Posterior cingulate gyrus (tissue), 11 donors: ENCODE results near the gene REM2.
"Not testable (repeated sequence)": the region's sequence is repeated elsewhere in the genome, so short reads cannot be mapped to it uniquely, and the experiment has no call there.

Experiments used
- DNase-seq, 10 donors: peaks; one replicate each; pipeline versions ENCODE4 v3.0.0 to v3.0.0-alpha.2; 2020 to 2021; ENCODE audit warnings: mixed read lengths in 3 of 10
- intact Hi-C: fragments of 100-400 bp; cut with DNase I; formaldehyde crosslinking; loops from one replicate; pipeline ENCODE4 v1.15.1; 2023

REM2 gene

GRCh38 chr14:22847661-22848341 is 35.2 kb upstream of the REM2 start:
- intact Hi-C loops = no loop called here
- DNase-seq = peak in 1 of 10 donors; percentile 58

DNA sequence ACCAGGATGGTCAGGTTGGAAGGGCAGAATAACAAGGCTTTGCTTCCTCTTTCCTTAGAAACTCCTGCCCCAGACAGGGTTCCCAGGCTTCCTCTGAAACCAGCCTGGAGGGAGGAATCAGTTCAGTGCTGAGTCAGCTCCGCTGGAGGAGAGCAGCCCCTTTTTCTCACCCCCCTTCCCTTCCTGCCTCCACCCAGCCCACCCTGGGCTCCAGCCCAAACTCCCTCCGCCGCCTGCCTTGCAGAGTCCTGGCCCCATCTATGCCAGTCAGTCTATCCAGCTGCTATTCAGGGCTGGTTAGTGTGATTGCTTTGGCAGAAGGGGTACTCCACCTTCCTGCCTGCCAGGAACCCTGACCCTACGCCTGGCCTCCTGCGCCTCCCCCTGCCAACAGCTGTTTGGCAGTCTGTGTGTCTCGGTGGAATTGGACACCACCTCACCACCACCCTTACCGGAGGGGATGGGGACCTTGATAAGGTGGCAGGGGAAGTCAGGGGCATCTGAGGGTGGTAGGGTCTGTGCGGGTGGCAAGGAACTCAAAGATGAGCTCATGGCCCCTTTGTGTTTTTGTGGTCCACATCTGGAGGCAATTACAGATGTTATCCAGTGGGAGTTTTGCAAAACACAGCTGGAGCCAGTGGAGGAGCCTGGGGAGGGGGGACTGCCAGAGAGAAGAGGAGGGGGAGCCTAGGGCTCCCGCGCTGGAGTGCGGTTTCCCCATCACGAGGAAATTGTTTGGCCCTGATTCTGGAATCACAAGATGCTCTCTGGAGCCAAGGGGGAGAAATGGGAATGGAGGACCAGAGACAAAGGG is 34.5 kb upstream of the REM2 start:
- DNase-seq = peak in 1 of 10 donors; percentile 77
- intact Hi-C loops = no loop called here

DNA sequence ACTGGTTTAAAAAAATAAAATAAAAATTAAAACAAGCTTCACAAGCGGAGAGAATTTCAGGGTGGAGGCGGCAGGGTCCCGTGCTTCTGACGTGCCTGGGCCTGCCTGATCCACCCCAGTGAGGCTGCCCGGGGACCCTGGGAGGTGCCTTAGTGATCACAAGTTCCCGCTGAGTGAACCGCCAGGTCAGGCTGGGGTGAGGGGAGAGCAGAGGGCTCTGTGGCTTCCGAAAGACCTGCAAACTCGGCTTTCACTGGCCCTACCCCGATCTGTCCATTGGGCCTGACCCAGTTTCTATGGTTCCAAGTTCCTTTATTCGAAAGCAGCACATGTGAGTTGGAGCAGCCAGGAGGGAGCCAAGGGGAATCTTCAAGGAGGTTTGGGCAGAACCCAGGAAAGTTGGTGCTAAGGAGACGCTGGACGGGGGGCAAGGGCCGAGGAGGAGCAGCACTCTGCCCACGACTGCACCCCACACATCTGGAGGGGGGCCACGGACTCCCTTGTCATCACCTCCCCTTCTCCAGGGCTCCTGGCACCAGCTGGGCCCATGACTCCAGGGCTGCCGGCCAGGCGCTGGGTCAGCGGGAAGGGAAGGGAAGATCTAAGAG is 33.7 kb upstream of the REM2 start:
- intact Hi-C loops = no loop called here
- peak in 2 of 10 donors; percentile 75 to 82 for DNase-seq

GRCh38 chr14:22850944-22851764 is 31.9 kb upstream of the REM2 start:
- peak in 9 of 10 donors; percentile 30 to 91 (median 54) for DNase-seq
- intact Hi-C loops = loop anchor here (5.0 to 10.0 kb wide), 2 partner anchors 196 to 294 kb away; no protein-coding TSS in a partner anchor

- intact Hi-C loops = loop anchor here (5.0 to 10.0 kb wide), 2 partner anchors 197 to 295 kb away; no protein-coding TSS in a partner anchor
- peak in 1 of 10 donors; percentile 25 for DNase-seq
Observed at GRCh38 chr14:22852178-22852577, 30.8 kb upstream of the REM2 start.

- DNase-seq = no peak
- intact Hi-C loops = loop anchor here (5.0 to 10.0 kb wide), 2 partner anchors 198 to 295 kb away; no protein-coding TSS in a partner anchor
Observed at GRCh38 chr14:22852599-22852939, 30.5 kb upstream of the REM2 start.

DNA sequence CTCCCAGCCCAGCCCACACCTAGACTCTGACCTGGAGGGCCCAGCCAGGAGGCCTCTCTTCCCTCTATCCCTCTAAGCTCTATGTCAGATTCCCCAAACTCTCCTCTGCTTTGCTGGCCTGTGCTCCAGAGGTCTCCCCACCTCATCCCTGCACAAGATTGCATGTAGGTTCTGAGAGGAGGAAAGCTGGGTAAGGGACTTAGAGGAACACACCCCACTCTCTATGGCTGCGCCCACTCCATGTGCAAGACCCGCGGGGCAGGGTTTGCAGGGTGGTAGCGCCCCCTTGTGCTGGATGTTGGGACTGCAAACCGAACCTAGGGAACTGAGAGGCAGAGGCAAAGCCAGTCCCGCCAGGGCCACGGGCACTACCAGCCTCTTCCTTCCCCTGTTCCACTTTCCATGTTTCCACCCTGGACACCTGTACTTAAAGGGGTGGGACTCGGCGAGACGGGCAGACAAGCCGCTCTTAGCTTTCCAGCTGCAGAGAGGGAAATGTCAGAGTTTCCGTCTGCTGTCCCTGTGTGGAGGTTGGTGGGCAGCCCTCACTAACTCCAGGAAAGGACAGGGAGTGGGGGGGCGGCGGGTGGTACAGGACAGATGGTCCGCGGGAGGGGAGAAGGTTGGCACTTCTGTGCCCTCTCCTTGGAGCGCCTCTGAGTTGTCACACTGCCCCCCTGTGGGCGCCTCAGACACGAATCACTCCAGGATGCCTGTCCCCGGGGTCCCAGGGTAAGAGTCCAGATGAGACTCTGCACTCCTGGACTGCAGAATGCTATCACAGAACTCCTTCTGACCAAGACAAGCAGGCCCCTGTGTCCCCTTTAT is 29.9 kb upstream of the REM2 start:
- intact Hi-C loops = loop anchor here (1.0 to 10.0 kb wide), 4 partner anchors 30 to 296 kb away; no protein-coding TSS in a partner anchor
- peak; percentile 73 to 98 (median 88) for DNase-seq

DNA sequence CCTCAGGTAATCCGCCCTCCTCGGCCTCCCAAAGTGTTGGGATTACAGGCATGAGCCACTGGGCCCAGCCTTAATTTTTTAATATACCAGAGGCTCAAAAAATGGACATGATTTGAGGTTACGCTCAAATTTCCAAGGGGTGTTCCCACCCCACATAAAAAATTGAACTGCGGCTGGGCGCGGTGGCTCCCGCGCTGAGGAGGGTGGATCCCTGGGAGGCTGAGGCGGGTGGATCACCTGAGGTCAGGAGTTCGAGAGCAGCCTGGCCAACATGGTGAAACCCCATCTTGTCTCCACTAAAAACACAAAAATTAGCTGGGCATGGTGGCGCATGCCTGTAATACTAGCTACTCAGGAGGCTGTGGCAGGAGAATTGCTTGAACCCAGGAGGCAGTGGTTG is 28.7 kb upstream of the REM2 start:
- DNase-seq = peak in 1 of 10 donors; percentile 39
- intact Hi-C loops = loop anchor here (5.0 to 10.0 kb wide), 2 partner anchors 199 to 297 kb away; no protein-coding TSS in a partner anchor

DNA sequence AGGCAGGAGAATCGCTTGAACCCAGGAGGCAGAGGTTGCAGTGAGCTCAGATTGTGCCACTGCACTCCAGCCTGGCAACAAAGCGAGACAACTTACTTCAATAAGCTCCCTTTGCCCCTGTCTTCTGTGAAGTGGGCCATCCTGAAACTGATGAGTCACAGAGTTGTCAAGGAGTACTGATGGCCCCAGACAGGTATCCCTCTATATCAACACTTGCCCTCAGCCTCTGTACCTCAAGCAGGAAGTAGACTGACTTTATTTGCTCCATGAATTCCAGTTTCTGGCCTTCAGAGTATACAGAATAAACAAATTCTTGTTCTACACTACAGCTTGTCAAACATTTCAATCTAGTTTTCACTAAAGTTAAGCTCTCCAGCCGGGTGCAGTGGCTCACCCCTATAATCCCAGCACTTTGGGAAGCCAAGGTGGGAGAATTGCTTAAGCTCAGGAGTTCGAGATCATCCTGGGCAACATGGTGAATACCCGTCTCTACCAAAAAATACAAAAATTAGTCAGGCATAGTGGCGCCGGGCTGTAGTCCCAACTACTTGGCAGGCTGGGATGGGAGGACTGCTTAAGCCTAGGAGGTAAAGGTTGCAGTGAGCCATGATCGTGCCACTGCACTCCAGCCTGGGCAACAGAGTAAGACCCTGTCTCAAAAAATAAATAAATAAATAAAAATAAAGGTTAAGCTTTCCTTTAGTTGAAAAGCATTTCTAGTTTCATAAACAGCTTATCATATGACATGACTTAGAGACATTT is 27.9 kb upstream of the REM2 start:
- intact Hi-C loops = loop anchor here (5.0 to 10.0 kb wide), 2 partner anchors 200 to 298 kb away; no protein-coding TSS in a partner anchor
- DNase-seq = peak in 2 of 10 donors; percentile 27 to 32

- peak in 1 of 10 donors; percentile 22 for DNase-seq
- intact Hi-C loops = loop anchor here (10.0 kb wide), 1 partner anchor 202 kb away; no protein-coding TSS in a partner anchor
Observed at GRCh38 chr14:22856428-22856827, 26.6 kb upstream of the REM2 start.

DNA sequence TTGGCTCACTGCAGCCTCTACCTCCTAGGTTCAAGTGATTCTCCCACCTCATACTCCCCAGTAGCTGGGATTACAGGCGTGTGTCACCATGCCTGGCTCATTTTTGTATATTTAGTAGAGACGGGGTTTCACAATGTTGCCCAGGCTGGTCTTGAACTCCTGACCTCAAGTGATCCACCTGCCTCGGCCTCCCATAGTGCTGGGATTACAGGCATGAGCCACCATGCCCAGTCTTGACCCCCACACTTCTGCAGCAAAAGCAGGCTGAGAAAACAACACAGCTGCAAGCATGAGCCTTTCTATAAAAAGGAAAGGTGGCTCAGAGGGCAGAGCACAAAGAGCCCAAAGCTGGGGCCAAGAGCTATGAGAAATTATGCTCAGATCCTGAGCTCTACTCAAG is 22.6 kb upstream of the REM2 start:
- DNase-seq, intact Hi-C loops: not testable (repeated sequence)

DNA sequence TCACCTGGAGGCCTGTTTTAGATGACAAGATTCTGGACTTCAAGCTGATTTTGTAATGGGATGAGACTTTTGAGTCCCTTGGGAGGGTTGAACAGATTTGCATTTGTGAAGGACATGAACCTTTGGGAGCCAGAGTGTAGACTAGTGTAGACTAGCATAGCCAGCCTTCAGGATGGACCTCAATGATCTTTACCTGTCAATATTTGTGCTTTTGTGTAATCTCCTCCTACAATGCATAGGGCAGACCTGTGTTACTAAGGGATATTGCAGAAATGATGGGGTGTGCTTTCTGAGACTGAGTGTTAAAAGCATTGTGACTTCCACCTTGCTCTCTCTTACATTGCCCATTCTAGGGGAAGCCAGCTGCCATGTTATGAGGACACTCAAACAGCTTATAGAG is 21.4 kb upstream of the REM2 start:
- intact Hi-C loops = no loop called here
- no peak for DNase-seq

DNA sequence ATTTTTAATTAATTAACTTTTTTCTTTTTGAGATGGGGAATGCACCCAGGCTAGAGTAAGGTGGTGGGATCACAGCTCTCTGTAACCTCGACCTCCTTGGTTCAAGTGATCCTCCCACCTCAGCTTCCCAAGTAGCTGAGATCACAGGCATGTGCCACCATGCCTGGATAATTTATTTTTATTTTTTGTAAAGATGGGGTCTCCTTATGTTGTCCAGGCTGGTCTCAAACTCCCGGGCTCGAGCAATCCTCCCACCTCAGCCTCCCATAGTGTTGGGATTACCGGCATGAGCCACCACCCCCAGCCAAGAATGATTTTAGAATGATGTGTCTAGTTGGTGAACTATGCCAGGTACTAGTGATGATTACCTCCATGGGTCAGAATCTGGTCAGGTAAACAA is 18.0 kb upstream of the REM2 start:
- peak in 1 of 10 donors; percentile 5 for DNase-seq
- intact Hi-C loops = no loop called here

DNA sequence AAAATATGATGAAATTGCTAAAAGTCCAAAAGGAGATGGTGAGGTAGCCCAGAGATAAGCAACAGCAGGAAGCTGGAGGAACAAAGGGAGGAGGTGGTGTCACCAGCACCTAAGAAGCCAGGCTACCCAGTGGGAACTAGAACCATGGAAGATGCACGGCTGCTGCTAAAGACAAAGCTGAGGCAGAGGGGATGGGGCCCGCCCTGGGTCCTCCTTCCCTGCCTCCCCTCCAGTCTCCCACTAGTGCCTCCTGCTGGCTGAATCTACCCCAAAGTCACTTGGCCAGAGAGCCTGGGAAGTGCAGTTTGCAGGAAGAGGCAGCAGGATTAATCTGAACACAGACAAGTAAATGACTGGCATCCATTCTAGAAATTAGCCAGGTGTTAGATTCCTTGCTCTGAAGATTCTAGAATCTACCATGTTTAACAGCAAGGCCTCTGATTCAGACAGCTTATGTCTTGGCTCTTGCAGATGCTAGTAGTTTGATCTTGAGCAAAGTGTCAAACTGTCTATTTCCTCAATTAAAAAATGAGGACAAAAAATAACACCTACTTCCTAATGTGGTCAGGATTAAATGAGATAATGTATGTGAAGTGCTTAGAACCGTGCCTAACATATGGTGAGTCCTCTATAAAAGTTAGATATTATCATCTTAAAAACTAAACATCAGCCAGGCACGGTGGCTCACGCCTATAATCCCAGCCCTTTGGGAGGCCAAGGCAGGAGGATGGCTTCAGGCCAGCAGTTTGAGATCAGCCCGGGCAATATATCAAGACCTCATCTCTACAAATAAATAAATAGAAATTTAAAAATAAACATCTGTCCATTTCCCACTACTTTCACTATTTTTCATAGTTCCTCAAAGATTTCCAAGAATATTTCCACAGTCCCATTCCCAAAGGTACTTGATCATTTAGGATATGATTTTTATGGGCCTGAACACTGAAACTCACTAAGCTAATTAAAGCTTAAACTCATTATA is 17.3 kb upstream of the REM2 start:
- intact Hi-C loops = no loop called here
- DNase-seq = peak in 2 of 10 donors; percentile 12 to 26

DNA sequence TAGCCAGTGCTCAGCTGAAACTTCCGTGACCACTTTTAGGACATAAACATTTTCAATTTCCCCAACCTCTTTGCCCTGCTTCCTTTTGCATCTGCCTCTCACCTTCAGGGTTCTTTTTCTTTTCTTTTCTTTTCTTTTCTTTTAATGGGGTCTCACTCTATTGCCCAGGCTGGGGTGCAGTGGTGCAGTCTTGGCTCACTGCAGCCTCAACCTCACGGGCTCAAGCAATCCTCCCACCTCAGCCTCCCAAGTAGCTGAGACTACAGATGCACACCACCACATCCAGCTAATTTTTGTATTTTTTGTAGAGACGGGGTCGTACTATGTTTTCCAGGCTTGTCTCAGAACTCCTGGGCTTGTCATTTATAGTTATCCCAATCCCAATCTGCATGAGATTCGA is 16.1 kb upstream of the REM2 start:
- intact Hi-C loops = no loop called here
- DNase-seq = peak in 1 of 10 donors; percentile 42

GRCh38 chr14:22870811-22871223 is 12.2 kb upstream of the REM2 start:
- no peak for DNase-seq
- intact Hi-C loops = no loop called here
